Right lobe of liver (tissue), 4 donors: ENCODE results near the gene CDH18.

Experiments
- POLR2A ChIP-seq: fragments of 450-650 bp; IDR thresholded peaks from one replicate; pipeline ENCODE4 v1.6.1; 2017; ENCODE audit warnings: antibody characterized with exemption, mild to moderate bottlenecking
- TF ChIP-seq, protein P1 (sequence below), 4 donors: fragments of 200-600 bp in 3 of 4; fragments of 450-650 bp in 1 of 4; IDR thresholded peaks; one replicate each; pipeline versions ENCODE4 v1.5.1 to v1.8.0; 2016 to 2022; ENCODE audit warnings: antibody characterized with exemption in 4 of 4, mild to moderate bottlenecking in 2 of 4
- donor health status: DM: no; HTN: no; CAD: no.
- donor health status: DM: no; HTN: no; CAD: no.
- donor health status: DM: no; HTN: yes; CAD: no.

DNA sequence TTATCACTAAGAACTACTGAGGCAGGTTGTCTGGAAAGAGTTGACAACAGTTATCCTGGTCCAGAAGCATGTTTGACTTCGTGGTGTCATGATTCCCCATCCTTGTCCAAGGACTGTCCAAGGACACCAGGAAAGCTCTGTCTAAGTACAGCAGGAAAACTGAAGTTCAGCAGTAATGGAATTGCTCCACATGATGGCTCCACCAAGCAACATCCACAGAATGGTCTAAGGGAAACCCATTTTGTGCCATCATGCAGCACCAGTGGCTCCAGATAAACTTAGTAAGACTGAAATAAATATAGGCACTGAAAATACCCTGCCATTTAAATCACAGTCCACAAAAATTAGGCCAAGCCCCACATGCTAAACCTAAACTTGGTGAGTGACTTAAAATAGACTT is 192.8 kb downstream of the CDH18 start:
- TF ChIP-seq, protein P1, sequence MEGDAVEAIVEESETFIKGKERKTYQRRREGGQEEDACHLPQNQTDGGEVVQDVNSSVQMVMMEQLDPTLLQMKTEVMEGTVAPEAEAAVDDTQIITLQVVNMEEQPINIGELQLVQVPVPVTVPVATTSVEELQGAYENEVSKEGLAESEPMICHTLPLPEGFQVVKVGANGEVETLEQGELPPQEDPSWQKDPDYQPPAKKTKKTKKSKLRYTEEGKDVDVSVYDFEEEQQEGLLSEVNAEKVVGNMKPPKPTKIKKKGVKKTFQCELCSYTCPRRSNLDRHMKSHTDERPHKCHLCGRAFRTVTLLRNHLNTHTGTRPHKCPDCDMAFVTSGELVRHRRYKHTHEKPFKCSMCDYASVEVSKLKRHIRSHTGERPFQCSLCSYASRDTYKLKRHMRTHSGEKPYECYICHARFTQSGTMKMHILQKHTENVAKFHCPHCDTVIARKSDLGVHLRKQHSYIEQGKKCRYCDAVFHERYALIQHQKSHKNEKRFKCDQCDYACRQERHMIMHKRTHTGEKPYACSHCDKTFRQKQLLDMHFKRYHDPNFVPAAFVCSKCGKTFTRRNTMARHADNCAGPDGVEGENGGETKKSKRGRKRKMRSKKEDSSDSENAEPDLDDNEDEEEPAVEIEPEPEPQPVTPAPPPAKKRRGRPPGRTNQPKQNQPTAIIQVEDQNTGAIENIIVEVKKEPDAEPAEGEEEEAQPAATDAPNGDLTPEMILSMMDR (IDR thresholded peaks at IDR 0.05), result no peak
- no peak for TF ChIP-seq POLR2A
